Muscle of leg (tissue), 11 donors: Measurements from ENCODE around the gene COG6. TPM values are rescaled to one million over a fixed set of nuclear protein-coding genes. Genes with fewer than 3 reads are reported as not detected.

ENCODE experiments used
- DNase-seq: peaks from one replicate; pipeline ENCODE4 v3.0.0; 2013
- H3K27ac ChIP-seq: one replicate; pipeline ENCODE4 v1.5.1; 2013; ENCODE audit warnings: mild to moderate bottlenecking, low read length, control low read depth
- H3K27me3 ChIP-seq: one replicate; pipeline ENCODE4 v1.6.1; 2013; ENCODE audit warnings: low read length; ENCODE audit not compliant: control insufficient read depth, insufficient read depth
- H3K36me3 ChIP-seq: one replicate; pipeline ENCODE4 v1.6.1; 2013; ENCODE audit warnings: low read length; ENCODE audit not compliant: control insufficient read depth, insufficient read depth
- H3K4me1 ChIP-seq: one replicate; pipeline ENCODE4 v1.6.1; 2013; ENCODE audit warnings: low read length; ENCODE audit not compliant: control insufficient read depth, insufficient read depth
- H3K4me3 ChIP-seq: one replicate; pipeline ENCODE4 v1.5.1; 2013; ENCODE audit warnings: low read length, control low read depth
- H3K9me3 ChIP-seq: replicated peaks from 2 replicates; pipeline ENCODE4 v1.6.1; 2013; ENCODE audit warnings: low read depth, low read length; ENCODE audit not compliant: control insufficient read depth
- WGBS: methylation state at CpG from one replicate; pipeline ENCODE4 v1.1.5; 2013; ENCODE audit warnings: missing lambda C conversion rate; ENCODE audit not compliant: insufficient coverage; 5-methylcytosine and 5-hydroxymethylcytosine counted together
- polyA plus RNA-seq, 8 donors: library from polyadenylated mRNA; unstranded; fragments of 120-200 nt; gene quantifications; one replicate each; pipeline versions ENCODE4 v1.2.1 to v1.2.3, GENCODE V29; 2013; ENCODE audit warnings: inconsistent platforms in 1 of 8, low replicate concordance in 1 of 8; ENCODE audit not compliant: insufficient read length in 8 of 8, insufficient read depth in 1 of 8
- total RNA-seq: library from RNA; stranded (reverse); fragments of 120-200 nt; gene quantifications from one replicate; pipeline ENCODE4 v1.2.4, GENCODE V29; 2013

The COG6 gene
- total and polyA plus RNA-seq, 9 donors = 12.3 to 30.9 (median 16.2) TPM

GRCh38 chr13:39779337-39780265 lies 124.1 kb downstream of the COG6 start:
- Histone ChIP-seq H3K4me1 (no peaks in the 10 kb centered on the region), H3K36me3 (no peaks in the 10 kb centered on the region), H3K27me3 (no peaks in the 10 kb centered on the region), H3K9me3 (no peaks in the 10 kb centered on the region), H3K27ac (no peak overlapping the region), H3K4me3 (no peak overlapping the region)
- peak; percentile 24 for DNase-seq
- WGBS = 77% methylated on average over 5 of the region's 8 CpGs

GRCh38 chr13:39780711-39781110 lies 125.2 kb downstream of the COG6 start:
- Histone ChIP-seq H3K4me1 (no peaks in the 10 kb centered on the region), H3K4me3 (no peak overlapping the region), H3K27me3 (no peaks in the 10 kb centered on the region), H3K36me3 (no peaks in the 10 kb centered on the region), H3K9me3 (no peaks in the 10 kb centered on the region), H3K27ac (no peak overlapping the region)
- WGBS = 67% methylated on average over 4 of the region's 6 CpGs
- DNase-seq = peak; percentile 60

GRCh38 chr13:39781381-39781780 lies 125.9 kb downstream of the COG6 start:
- Histone ChIP-seq H3K27ac (no peak overlapping the region), H3K36me3 (no peaks in the 10 kb centered on the region), H3K27me3 (no peaks in the 10 kb centered on the region), H3K4me1 (peaks cover 3% of the 10 kb centered on the region), H3K4me3 (no peak overlapping the region), H3K9me3 (no peaks in the 10 kb centered on the region)
- 80% methylated on average over 1 of the region's 2 CpGs for WGBS
- peak; percentile 16 for DNase-seq

DNA sequence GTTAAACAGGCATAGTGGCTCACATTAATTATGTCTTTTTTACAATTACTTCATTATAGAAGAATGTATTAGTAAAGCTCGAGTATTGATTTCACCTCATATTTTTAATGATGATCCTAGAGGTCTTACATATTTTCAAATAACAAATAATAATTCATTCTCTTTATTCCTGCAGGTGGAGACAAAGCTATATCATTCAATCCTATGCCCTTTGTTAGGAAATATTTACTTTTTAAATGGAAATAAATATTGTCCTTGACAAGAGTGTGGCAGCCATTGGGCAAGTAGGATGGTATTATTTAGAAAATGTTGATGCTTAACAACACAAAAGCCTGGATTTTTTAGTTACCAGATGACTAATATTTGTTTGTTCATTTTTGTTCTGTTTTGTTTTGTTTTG lies 127.6 kb downstream of the COG6 start:
- WGBS = no CpG with 5 or more reads among the region's 1 CpG
- DNase-seq = peak; percentile 18
- H3K27me3 ChIP-seq = no peaks in the 10 kb centered on the region
- no peak overlapping the region for H3K27ac ChIP-seq
- peaks cover 3% of the 10 kb centered on the region for H3K4me1 ChIP-seq
- no peaks in the 10 kb centered on the region for H3K9me3 ChIP-seq
- no peak overlapping the region for H3K4me3 ChIP-seq
- no peaks in the 10 kb centered on the region for H3K36me3 ChIP-seq

DNA sequence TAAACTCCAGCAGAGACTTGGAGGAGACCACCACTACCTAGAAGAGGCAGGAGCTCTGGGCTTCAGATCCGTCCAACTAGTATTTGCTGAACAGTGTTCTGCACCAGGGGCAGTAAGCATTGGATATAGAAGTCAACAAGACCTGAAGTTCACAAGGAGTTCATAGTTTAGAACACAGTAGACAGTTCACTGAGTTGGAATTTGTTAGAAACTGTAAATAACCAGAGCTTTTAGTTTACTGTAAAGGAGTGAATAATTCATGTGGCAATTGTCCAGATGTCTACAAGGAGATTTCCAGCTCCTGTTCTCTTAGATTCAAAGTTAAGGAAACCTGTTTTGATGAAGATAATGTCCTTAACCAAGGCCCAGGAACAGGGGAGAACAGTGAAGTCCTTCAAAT lies 128.9 kb downstream of the COG6 start:
- Histone ChIP-seq H3K9me3 (peaks cover under 1% of the 10 kb centered on the region), H3K4me1 (peaks cover 6% of the 10 kb centered on the region)

GRCh38 chr13:39786091-39786490 lies 130.6 kb downstream of the COG6 start:
- Histone ChIP-seq H3K4me3 (no peak overlapping the region), H3K27me3 (no peaks in the 10 kb centered on the region), H3K4me1 (peaks cover 6% of the 10 kb centered on the region), H3K27ac (no peak overlapping the region), H3K36me3 (no peaks in the 10 kb centered on the region), H3K9me3 (peaks cover 2% of the 10 kb centered on the region)
- peak; percentile 15 for DNase-seq
- whole genome bisulfite sequencing = 59% methylated on average over 4 of the region's 4 CpGs

More for the DNA sequence above, 128.9 kb downstream of the COG6 start:
- H3K36me3 ChIP-seq = no peaks in the 10 kb centered on the region
- WGBS = 88% methylated on average over 1 of the region's 1 CpG
- no peaks in the 10 kb centered on the region for H3K27me3 ChIP-seq
- DNase-seq = no peak
- H3K27ac ChIP-seq = no peak overlapping the region
- H3K4me3 ChIP-seq = no peak overlapping the region

DNA sequence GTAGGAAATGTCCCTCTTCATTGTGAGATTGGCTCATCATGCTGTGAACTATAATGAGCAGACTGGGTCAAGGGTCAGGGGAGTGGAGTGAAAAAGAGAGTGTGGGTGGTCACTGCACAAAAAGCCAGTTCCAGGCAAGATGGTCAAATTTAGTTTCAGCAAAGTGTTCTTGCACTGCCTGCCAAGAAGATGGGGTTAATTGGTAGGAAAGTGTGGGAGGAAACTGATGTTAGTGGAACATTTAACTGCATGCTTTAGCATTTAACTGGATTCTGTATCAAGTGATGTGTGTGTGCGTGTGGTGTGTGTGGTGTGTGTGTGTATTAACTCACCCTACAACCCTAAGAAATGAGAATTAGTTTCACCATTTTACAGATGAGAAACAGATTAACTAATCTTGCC lies 131.6 kb downstream of the COG6 start:
- H3K27ac ChIP-seq = no peak overlapping the region
- peaks cover 2% of the 10 kb centered on the region for H3K9me3 ChIP-seq
- H3K36me3 ChIP-seq = no peaks in the 10 kb centered on the region
- no peak overlapping the region for H3K4me3 ChIP-seq
- peaks cover 6% of the 10 kb centered on the region for H3K4me1 ChIP-seq
- no peaks in the 10 kb centered on the region for H3K27me3 ChIP-seq
- WGBS = no CpG with 5 or more reads among the region's 1 CpG
- DNase-seq = peak; percentile 84

- peaks cover 2% of the 10 kb centered on the region for H3K9me3 ChIP-seq
- WGBS = 40% methylated on average over 1 of the region's 5 CpGs
- peak; percentile 64 for DNase-seq
- peak overlapping the region; percentile 6 for H3K27ac ChIP-seq
- H3K4me1 ChIP-seq = peaks cover 6% of the 10 kb centered on the region
- no peak overlapping the region for H3K4me3 ChIP-seq
- no peaks in the 10 kb centered on the region for H3K36me3 ChIP-seq
- H3K27me3 ChIP-seq = no peaks in the 10 kb centered on the region
These were observed 132.6 kb downstream of the COG6 start for GRCh38 chr13:39788102-39788501.

DNA sequence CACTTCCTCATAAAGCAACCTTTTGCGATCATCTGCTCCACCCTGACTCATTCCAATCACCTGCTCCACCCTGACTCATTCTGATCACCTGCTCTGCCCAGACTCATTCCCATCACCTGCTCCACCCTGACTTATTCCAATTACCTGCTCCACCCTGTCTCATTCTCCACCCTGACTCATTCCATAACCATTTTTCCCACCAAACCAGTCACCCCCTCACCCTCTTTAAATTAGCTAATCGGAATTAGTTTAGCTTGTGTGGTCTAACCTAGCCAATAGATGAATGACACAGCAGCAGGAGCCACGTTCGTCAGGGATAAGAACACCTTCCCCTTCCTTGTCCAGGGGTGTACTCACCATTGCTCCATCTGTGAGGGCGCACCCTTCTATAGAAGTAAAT lies 134.0 kb downstream of the COG6 start:
- Histone ChIP-seq H3K4me1 (peaks cover 6% of the 10 kb centered on the region), H3K36me3 (no peaks in the 10 kb centered on the region), H3K27ac (no peak overlapping the region), H3K27me3 (no peaks in the 10 kb centered on the region), H3K9me3 (peaks cover 2% of the 10 kb centered on the region), H3K4me3 (no peak overlapping the region)
- no peak for DNase-seq
- WGBS = 82% methylated on average over 1 of the region's 5 CpGs
